BJ (cell line): ENCODE results near the gene ADD2. TPM values are rescaled to one million over a fixed set of nuclear protein-coding genes. Genes with fewer than 3 reads are reported as not detected.
A peak's percentile ranks its signal among the peaks of the same experiment; 100 is the strongest.

ENCODE experiments used
- CTCF ChIA-PET: fragments of 350-600 bp; formaldehyde crosslinking; extraction: SDS; loops from one replicate; lab custom pipeline; 2021; ENCODE audit warnings: antibody characterized with exemption, inconsistent platforms; lab: Yijun Ruan, JAX
- POLR2A ChIA-PET: fragments of 300-600 bp; sonication (Branson Sonifier 250); formaldehyde crosslinking; extraction: SDS; loops from one replicate; lab custom pipeline; 2021; ENCODE audit warnings: antibody characterized with exemption; lab: Charles Lee
- DNase-seq: peaks from one replicate; pipeline ENCODE4 v3.0.0-alpha.2; 2011; ENCODE audit warnings: low read depth
- H3K27me3 ChIP-seq: 2 replicates; pipeline ENCODE4 v1.6.0; 2011; ENCODE audit warnings: low read length; ENCODE audit not compliant: control insufficient read depth, insufficient read depth
- H3K36me3 ChIP-seq: 2 replicates; pipeline ENCODE4 v1.5.1; 2011; ENCODE audit warnings: low read length; ENCODE audit not compliant: control insufficient read depth, insufficient read depth
- H3K4me3 ChIP-seq: 2 replicates; pipeline ENCODE4 v1.5.1; 2011; ENCODE audit warnings: low read depth, mild to moderate bottlenecking, control low read depth, low read length
- polyA plus RNA-seq: library from polyadenylated mRNA; depleted of rRNA; stranded (reverse); fragments of >200 nt; gene quantifications from 2 replicates; pipeline ENCODE4 v1.2.3, GENCODE V29; 2011
- TF ChIP-seq, protein P1 (sequence below): IDR thresholded peaks from 2 replicates; pipeline ENCODE4 v1.5.1; 2011; ENCODE audit warnings: low read depth, mild to moderate bottlenecking, control low read depth, inconsistent platforms, low read length, moderate library complexity; ENCODE audit not compliant: insufficient read depth

The ADD2 gene
- polyA plus RNA-seq, 1 experiment: not detected

DNA sequence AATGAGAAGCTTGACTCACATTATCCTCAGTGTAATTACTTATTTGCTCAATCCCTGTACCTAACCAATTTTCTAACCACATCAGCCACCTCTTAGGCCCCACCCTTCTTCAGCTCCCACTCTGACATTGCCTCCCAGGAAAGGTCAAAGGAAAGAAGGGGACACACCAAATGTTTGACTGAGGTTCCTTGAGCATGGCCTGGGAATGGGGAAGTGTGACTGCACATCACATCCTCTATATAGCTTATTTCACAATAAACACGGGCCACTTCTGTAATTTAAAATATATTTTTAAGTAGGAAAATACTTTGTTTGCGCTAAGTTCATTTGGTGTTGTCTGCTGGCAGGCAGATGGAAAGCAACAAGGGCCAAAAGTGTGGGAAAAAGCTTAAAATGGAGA, 25.4 kb upstream of the ADD2 start:
- H3K4me3 ChIP-seq: no peak overlapping the region
- TF ChIP-seq, protein P1, sequence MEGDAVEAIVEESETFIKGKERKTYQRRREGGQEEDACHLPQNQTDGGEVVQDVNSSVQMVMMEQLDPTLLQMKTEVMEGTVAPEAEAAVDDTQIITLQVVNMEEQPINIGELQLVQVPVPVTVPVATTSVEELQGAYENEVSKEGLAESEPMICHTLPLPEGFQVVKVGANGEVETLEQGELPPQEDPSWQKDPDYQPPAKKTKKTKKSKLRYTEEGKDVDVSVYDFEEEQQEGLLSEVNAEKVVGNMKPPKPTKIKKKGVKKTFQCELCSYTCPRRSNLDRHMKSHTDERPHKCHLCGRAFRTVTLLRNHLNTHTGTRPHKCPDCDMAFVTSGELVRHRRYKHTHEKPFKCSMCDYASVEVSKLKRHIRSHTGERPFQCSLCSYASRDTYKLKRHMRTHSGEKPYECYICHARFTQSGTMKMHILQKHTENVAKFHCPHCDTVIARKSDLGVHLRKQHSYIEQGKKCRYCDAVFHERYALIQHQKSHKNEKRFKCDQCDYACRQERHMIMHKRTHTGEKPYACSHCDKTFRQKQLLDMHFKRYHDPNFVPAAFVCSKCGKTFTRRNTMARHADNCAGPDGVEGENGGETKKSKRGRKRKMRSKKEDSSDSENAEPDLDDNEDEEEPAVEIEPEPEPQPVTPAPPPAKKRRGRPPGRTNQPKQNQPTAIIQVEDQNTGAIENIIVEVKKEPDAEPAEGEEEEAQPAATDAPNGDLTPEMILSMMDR: no peak
- ChIA-PET POLR2A (no interaction called here), CTCF (interaction anchor here (0.8 to 1.2 kb wide), 2 partner anchors 127 to 155 kb away, joined by 3 to 5 read pairs; no protein-coding TSS in a partner anchor)
- peaks cover 22% of the 10 kb centered on the region for H3K27me3 ChIP-seq
- H3K36me3 ChIP-seq: no peaks in the 10 kb centered on the region
- no peak for DNase-seq

DNA sequence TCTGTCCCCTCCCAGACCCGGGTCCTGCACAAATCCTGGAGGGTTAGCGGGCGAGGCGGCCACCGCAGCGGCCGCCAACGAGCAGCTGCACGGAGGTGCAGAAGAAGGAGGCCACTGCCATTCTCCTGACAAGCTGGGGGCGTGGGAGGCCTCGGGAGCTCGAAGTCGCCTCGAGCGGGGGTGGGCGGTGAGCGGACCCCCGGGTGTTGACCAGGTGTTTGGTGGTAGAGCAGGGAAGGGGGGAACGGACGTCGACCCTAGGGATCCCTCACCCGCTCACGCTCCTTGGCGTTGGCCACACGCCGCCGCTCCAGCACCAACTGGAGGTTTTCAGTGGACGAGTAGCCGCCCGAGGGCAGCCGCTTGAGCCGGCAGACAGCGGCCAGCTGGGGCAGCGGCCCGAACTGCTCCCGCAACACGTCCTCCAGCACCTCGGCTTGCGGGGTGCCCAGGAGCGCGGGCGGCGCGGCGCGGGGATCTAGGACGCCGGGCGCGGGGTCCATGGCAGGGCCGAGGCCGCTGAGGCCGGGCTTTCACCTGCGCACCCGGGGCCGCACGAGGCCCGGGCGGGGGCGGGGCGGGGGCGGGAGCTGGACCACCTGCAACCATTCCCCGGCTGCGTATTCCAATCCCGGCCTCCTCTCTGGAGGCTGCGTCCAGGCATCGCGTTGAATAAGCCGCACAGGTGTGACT, 22.3 kb upstream of the ADD2 start, which contains the start of gene FIGLA:
FIGLA (minus strand) TSS at position 508 of the 693 bp plus-strand sequence; CDS start at position 503, 5 bp downstream.
- ChIA-PET POLR2A (interaction anchor here (0.6 kb wide), 1 partner anchor 187 kb away, joined by 15 read pairs; no protein-coding TSS in a partner anchor), CTCF (interaction anchor here (0.9 to 1.3 kb wide), 6 partner anchors 9 to 211 kb away, joined by 3 to 4 read pairs (median 3); no protein-coding TSS in a partner anchor)
- Histone ChIP-seq H3K36me3 (no peaks in the 10 kb centered on the region), H3K4me3 (no peak within 1 kb of the TSS), H3K27me3 (peaks cover 24% of the 10 kb centered on the region)
- TF ChIP-seq, protein P1: no peak
- DNase-seq: no peak

DNA sequence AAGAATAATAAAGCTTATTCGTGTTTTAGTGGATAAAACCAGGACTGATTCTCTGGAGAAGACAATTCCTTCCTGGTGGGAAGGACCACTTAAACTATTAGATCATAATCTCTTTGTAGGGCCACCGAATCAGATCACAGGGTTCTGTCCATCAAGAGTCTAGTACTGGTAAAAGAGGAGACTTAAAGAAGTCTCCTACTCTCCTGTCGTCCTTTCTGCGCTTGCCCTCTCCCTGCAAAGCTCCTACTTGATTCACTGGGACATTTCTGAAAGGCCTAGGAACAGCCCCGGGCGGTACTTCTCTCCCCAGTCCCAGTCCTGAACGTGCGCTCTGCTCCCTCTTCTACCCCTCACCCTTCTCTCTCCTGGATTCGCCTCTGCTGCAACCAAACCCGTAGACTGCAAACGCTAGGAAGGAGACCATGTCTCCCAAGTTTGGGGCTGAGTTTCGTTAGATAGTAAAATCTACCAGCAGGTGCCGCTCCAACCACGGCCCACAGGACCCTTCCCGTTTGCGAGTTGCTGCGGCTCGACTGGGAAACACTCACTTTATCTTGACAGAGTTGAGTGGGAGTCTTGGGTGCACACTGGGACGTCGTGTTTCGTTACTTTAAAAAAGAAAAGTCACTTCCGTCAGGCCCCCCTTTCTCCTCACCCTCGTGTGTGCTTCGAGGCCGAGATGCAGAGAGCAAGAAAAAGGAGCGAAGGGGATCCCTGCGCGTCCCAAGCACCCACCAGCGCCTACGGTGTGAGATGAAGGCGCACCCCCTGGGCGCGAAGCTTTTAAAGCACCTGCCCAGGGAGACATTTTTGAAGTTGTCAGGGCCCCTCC, 21.5 kb upstream of the ADD2 start:
- ChIA-PET POLR2A (interaction anchor here (0.6 kb wide), 1 partner anchor 188 kb away, joined by 15 read pairs; no protein-coding TSS in a partner anchor), CTCF (interaction anchor here (0.8 to 1.6 kb wide), 10 partner anchors 8 to 486 kb away, joined by 3 to 4 read pairs (median 4); no protein-coding TSS in a partner anchor)
- no peak for DNase-seq
- peaks cover 24% of the 10 kb centered on the region for H3K27me3 ChIP-seq
- H3K36me3 ChIP-seq: no peaks in the 10 kb centered on the region
- no peak overlapping the region for H3K4me3 ChIP-seq
- TF ChIP-seq, protein P1: peak; percentile 66

DNA sequence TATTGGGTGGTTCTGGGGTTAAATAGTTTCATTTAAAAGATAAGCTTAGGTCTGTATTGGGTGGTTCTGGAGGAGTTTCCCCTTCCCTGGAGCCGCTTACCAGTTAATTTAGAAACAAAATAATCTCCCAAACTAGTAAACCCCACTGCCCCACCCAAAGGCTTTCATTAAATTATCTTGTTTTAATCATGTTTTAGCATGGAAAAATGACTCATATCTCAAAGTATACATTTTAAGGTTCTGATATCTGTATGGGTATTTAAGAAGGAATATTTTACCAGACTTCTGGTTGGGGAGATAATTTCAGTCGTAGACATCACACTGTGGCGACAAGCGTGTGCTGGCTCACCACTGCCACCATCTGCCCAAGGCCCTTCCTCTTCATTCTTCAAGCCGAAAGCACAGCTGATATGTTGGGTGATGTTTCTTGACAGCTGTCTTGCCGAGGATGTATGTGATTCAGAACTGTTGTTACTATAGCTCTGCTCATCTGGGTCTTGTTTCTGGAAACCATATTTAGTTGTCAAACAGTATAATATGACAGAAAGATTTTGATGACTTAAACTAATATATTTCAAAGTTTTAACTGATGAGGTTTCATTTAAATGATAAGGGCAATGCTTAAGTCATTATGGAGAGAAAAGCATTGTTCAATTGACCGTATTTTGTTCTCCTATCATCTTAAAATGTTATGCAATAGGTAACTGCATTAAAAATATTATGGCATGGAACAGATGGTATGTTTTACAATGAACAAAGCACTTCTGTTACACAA, 17.3 kb upstream of the ADD2 start:
- no peak for DNase-seq
- TF ChIP-seq, protein P1: peak; percentile 48
- ChIA-PET POLR2A (no interaction called here), CTCF (interaction anchor here (0.6 to 2.5 kb wide), 6 partner anchors 11 to 140 kb away, joined by 3 to 9 read pairs (median 4); partner anchors contain the start of gene ADD2)
- Histone ChIP-seq H3K4me3 (no peak overlapping the region), H3K27me3 (peaks cover 15% of the 10 kb centered on the region), H3K36me3 (no peaks in the 10 kb centered on the region)
